Measurements from ENCODE around the gene ABCC12. TPM values are rescaled to one million over a fixed set of nuclear protein-coding genes. Genes with fewer than 3 reads are reported as not detected.

ABCC12 gene
- total RNA-seq, 3 donors from 2014 or later, result not detected

GRCh38 chr16:48162839-48163410, 7.1 kb upstream of the ABCC12 start:
- H3K4me3 ChIP-seq, result no peak overlapping the region
- DNase-seq (no peak), ATAC-seq (no peak)
- TF ChIP-seq CTCF (IDR thresholded peaks at IDR 0.05), result no peak
- H3K4me1 ChIP-seq (ENCODE audit: low read depth), result no peaks in the 10 kb centered on the region
- H3K9me3 ChIP-seq, result no peaks in the 10 kb centered on the region
- intact Hi-C loops (cut with DNase I, micrococcal nuclease), result no loop called here
- no peaks in the 10 kb centered on the region for H3K36me3 ChIP-seq (ENCODE audit: low read depth)

GRCh38 chr16:48161906-48162305, 6.1 kb upstream of the ABCC12 start:
- no peak overlapping the region for H3K4me3 ChIP-seq
- no peaks in the 10 kb centered on the region for H3K9me3 ChIP-seq
- DNase-seq, result no peak
- H3K36me3 ChIP-seq (ENCODE audit: low read depth), result no peaks in the 10 kb centered on the region
- no peak for ATAC-seq
- no peak for TF ChIP-seq CTCF (IDR thresholded peaks at IDR 0.05)
- intact Hi-C loops (cut with DNase I, micrococcal nuclease), result no loop called here
- H3K4me1 ChIP-seq (ENCODE audit: low read depth), result no peaks in the 10 kb centered on the region

- no peaks in the 10 kb centered on the region for H3K36me3 ChIP-seq (ENCODE audit: low read depth)
- DNase-seq (no peak), ATAC-seq (no peak)
- TF ChIP-seq CTCF (IDR thresholded peaks at IDR 0.05), result no peak
- intact Hi-C loops (cut with DNase I, micrococcal nuclease), result no loop called here
- H3K4me3 ChIP-seq, result no peak overlapping the region
- no peaks in the 10 kb centered on the region for H3K9me3 ChIP-seq
- no peaks in the 10 kb centered on the region for H3K4me1 ChIP-seq (ENCODE audit: low read depth)
Observed at GRCh38 chr16:48160575-48160974, 4.8 kb upstream of the ABCC12 start.

GRCh38 chr16:48158296-48158695, 2.5 kb upstream of the ABCC12 start:
- DNase-seq (no peak), ATAC-seq (no peak)
- no peak overlapping the region for H3K4me3 ChIP-seq
- TF ChIP-seq CTCF (IDR thresholded peaks at IDR 0.05), result no peak
- no peaks in the 10 kb centered on the region for H3K4me1 ChIP-seq (ENCODE audit: low read depth)
- H3K9me3 ChIP-seq, result no peaks in the 10 kb centered on the region
- H3K36me3 ChIP-seq (ENCODE audit: low read depth), result no peaks in the 10 kb centered on the region
- intact Hi-C loops (cut with DNase I, micrococcal nuclease), result loop anchor here in 1 of 2 donors (5.0 kb wide), 1 partner anchor 1016 kb away; the partner anchor contains the start of gene NETO2

- no peaks in the 10 kb centered on the region for H3K9me3 ChIP-seq
- no peaks in the 10 kb centered on the region for H3K36me3 ChIP-seq (ENCODE audit: low read depth)
- H3K4me1 ChIP-seq (ENCODE audit: low read depth), result no peaks in the 10 kb centered on the region
- no peak for TF ChIP-seq CTCF (IDR thresholded peaks at IDR 0.05)
- no peak overlapping the region for H3K4me3 ChIP-seq
- DNase-seq (no peak), ATAC-seq (no peak)
- intact Hi-C loops (cut with DNase I, micrococcal nuclease), result loop anchor here in 1 of 2 donors (5.0 kb wide), 1 partner anchor 1015 kb away; the partner anchor contains the start of gene NETO2
Observed at GRCh38 chr16:48157794-48158193, 2.0 kb upstream of the ABCC12 start.

- no peak for TF ChIP-seq CTCF (IDR thresholded peaks at IDR 0.05)
- ATAC-seq (no peak), DNase-seq (no peak)
- intact Hi-C loops (cut with DNase I, micrococcal nuclease), result loop anchor here in 1 of 2 donors (5.0 kb wide), 1 partner anchor 1015 kb away; the partner anchor contains the start of gene NETO2
- H3K9me3 ChIP-seq, result no peaks in the 10 kb centered on the region
- H3K36me3 ChIP-seq (ENCODE audit: low read depth), result no peaks in the 10 kb centered on the region
- H3K4me3 ChIP-seq, result no peak overlapping the region
- H3K4me1 ChIP-seq (ENCODE audit: low read depth), result no peaks in the 10 kb centered on the region
Observed at GRCh38 chr16:48157302-48157701, 1.5 kb upstream of the ABCC12 start.
